Stimulated activated CD4-positive, alpha-beta T cell treated with anti-CD3 and anti-CD28 coated beads, Interleukin-2, amount 100 ng/mL, for 24 hours (primary cell): ENCODE measurements around the gene AAK1.
"Not testable (repeated sequence)": the region's sequence is repeated elsewhere in the genome, so short reads cannot be mapped to it uniquely, and the experiment has no call there.

ENCODE experiments used
- DNase-seq, 2 donors: peaks; one replicate each; pipeline ENCODE4 v3.0.0-alpha.2; 2020

AAK1 gene

DNA sequence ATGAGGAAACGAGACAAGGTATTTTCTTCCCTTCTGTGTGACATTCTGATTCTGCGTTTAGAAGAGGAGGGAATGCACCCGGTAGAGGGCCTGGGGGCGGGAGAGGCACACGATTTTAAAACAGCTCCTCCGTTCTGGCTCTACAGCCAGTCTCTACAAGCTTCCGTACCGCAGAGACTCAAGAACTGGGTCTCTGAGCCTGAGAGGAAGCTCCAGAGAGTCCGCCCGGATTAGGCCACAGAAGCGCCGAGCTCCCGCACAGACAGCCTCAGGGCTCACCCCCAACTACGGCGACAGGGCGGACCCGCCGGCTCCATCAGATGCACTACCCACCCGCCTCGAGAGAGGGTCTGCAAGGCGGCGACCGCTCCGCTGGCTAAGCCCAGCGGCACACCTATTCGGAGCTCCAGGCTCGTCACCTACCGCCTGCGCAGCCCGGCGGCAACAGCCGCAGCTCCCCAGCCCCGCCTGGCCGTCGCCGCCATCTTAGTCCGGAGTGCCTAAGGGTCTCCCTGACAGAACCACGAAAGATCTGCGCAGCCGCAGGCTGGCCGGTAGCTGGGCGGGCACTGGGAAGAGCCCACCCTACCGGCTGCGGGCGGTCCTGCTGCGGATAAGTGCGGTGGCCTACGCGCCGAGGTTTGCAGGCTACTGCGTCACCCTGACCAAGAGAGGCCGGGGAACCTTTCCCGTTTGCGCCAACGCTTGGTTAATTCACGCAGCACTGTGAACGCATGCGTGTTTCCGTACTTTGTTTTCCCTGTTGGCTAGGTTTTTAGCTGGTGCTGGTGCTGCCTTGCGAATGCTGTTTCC lies 206.4 kb downstream of the AAK1 start, which contains the start of gene NFU1:
TSS of gene NFU1 (minus strand) at position 498 of the 813 bp plus-strand sequence. CDS start at position 485, 13 bp downstream.
- DNase-seq = peak; percentile 88 to 91

DNA sequence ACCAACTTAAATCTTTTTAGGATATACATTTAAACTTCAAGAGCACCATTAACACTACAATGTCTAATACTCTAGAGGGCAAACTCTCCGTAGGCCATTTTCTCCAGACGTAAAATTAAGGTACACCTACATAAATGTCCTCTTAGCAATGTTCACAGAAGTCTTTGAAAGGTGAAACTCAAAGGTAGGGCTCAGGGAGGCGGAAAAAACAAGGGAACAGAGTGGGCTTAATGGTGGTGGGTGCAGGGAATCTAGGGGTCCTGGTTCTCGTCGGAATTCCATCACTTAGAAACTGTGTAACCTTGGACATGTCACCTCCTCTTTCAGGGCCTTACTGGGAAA lies 207.0 kb downstream of the AAK1 start:
- no peak for DNase-seq

DNA sequence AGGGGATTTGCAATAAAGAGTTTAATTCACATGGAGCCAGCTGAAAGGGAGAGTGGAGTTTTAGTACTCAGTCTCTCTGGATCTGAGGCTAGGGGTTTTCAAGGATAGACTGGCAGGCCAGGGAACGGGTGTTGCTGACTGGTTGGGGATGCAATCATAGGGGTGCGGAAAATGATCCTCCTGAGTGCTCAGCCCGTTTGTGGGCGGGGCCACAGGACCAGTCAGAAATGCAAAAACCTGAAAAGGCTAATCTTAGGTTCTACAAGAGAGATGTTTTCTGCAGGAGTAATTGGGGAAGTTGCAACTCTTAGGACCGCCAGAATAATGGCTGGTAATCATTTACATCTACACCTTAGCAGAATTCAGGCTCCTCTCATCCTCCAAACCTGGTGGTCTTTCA lies 208.8 kb downstream of the AAK1 start:
- DNase-seq = no peak

DNA sequence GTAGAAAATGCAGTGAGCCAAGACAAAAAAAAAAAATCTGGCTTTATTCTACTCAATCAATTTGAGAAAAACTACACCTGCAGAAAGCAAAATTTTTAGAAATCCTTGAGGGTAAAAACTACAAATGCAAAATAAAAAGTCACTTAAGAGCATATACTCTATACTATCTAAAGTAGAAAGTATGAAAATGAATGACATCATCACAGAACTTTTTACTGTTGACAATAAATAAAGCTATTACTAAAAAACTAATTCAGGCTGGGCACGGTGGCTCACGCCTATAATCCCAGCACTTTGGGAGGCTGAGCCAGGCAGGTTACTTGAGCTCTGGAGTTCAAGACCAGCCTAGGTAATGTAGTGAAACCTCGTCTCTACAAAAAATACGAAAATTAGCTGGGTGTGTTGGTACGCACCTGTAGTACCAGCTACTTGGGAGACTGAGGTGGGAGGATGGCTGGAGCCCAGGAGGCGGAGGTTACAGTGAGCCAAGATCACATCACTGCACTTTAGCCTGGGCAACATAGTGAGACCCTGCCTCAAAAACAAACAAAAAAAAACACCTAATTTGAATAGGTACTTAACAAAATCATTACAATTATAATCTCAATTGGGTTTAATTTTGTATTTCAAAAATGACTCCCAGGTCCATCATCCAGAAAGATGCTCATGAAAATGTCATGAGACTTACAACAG lies 213.9 kb downstream of the AAK1 start:
- no peak for DNase-seq

DNA sequence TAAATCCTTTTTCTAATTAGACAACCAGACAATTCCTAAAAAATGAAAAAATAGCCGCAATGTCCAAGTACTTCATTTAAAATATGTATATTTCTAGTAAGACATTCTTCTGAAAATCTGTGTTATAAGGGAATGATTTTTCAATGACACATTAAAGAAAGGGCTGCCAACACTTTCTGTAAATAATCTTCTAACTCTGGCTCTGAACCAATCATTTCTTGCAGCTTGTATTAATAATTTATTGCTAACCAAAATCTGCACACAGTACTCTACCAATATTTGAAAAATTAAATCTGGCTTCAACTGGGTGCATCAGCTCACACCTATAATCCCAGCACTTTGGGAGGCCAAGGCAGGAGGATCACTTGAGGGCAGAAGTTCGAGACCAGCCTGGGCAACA lies 214.6 kb downstream of the AAK1 start:
- no peak for DNase-seq

DNA sequence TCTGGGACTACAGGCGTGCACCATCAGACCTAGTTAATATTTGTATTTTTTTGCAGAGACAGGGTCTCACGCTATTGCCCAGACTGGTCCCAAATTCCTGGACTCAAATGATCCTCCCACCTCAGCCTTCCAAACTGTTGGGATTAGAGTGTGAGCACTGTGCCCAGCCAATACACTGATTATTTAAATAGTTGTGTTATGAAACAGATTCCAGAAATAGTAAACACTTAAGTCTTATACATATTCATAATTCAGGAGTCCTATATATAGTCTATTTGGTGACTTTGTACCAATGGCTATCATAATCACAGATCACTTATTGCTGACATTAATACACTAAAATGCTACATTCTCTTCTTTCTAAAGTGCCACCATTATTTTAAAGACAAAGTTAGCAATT lies 219.1 kb downstream of the AAK1 start:
- DNase-seq = no peak

DNA sequence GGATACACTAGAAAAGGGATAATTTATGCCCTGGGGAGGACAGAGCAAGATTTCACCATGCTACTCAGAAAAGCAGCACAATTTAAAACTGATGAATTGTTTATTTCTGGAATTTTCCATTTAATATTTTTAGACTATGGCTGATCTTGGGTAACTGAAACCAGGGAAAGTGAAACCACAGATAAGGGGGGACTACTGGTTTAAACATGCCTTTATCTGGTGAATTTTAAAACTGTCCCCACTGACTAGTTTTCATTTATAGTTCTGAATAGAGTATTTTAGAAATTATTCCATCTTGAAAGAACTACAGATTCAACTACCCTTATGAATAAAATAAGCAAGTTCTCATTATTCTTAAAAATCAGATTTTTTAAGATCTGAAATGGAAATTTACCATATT lies 221.3 kb downstream of the AAK1 start:
- DNase-seq = no peak

DNA sequence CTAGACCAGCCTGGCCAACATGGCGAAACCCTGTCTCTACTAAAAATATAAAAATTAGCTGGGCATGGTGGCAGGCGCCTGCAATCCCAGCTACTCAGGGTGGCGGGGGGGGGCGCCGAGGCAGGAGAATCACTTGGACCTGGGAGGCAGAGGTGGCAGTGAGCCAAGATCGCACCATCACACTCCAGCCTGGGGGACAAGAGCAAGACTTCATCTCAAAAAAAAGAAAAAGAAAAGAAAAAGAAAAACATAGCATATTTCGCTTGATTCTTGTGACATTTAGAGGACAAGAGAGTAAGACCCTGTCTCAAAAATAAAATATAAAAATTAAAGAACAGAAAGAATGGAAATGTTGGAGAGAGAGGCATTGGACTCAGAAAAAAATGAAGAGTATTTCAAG lies 224.4 kb downstream of the AAK1 start:
- DNase-seq = not testable (repeated sequence)

DNA sequence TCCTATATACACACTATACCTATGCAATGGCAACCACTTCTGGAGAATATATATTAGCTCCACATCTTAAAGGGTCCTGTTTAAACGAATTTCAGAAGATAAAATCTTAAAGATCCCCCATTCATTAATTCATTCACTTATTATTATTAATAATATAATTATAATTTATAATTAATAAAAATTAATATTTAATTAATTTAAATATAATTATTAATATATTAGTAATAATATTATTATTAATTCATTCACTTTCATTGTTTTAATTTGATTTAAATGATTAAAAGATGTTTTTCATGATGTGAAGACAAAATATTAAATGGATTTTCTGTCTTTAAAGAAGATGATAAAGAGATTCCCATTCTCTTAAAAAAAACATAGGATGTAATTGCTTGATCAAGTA lies 227.4 kb downstream of the AAK1 start:
- no peak for DNase-seq
